ENCODE data around the gene DIP2C.

DIP2C gene

GRCh38 chr10:477620-478019 lies 211.8 kb downstream of the DIP2C start:
- DNase-seq = no peak

- DNase-seq = no peak
Observed at GRCh38 chr10:476455-476780, 213.1 kb downstream of the DIP2C start.

- no peak for DNase-seq
Observed at GRCh38 chr10:475709-476454, 213.6 kb downstream of the DIP2C start.

- no peak for DNase-seq
Observed at GRCh38 chr10:474946-475345, 214.5 kb downstream of the DIP2C start.

- DNase-seq = no peak
Observed at GRCh38 chr10:474406-474805, 215.1 kb downstream of the DIP2C start.

- no peak for DNase-seq
Observed at GRCh38 chr10:472241-472910, 217.1 kb downstream of the DIP2C start.

- no peak for DNase-seq
Observed at GRCh38 chr10:470339-471003, 219.0 kb downstream of the DIP2C start.

- no peak for DNase-seq
Observed at GRCh38 chr10:469947-470338, 219.5 kb downstream of the DIP2C start.

- no peak for DNase-seq
Observed at GRCh38 chr10:459743-460142, 229.7 kb downstream of the DIP2C start.

GRCh38 chr10:458421-458851 lies 231.0 kb downstream of the DIP2C start:
- no peak for DNase-seq

GRCh38 chr10:456486-456885 lies 233.0 kb downstream of the DIP2C start:
- DNase-seq = no peak

GRCh38 chr10:454860-455259 lies 234.6 kb downstream of the DIP2C start:
- peak; percentile 95 for DNase-seq

GRCh38 chr10:453647-454046 lies 235.8 kb downstream of the DIP2C start:
- no peak for DNase-seq

- DNase-seq = peak; percentile 34
Observed at GRCh38 chr10:452512-453426, 236.7 kb downstream of the DIP2C start.

- no peak for DNase-seq
Observed at GRCh38 chr10:451856-452255, 237.6 kb downstream of the DIP2C start.

GRCh38 chr10:451021-451471 lies 238.4 kb downstream of the DIP2C start:
- no peak for DNase-seq

GRCh38 chr10:450463-450862 lies 239.0 kb downstream of the DIP2C start:
- no peak for DNase-seq

- peak; percentile 20 for DNase-seq
Observed at GRCh38 chr10:449331-449730, 240.1 kb downstream of the DIP2C start.

GRCh38 chr10:443459-443858 lies 246.0 kb downstream of the DIP2C start:
- no peak for DNase-seq

GRCh38 chr10:442209-442608 lies 247.3 kb downstream of the DIP2C start:
- no peak for DNase-seq

- DNase-seq = no peak
Observed at GRCh38 chr10:441659-442058, 247.8 kb downstream of the DIP2C start.

- DNase-seq = no peak
Observed at GRCh38 chr10:440127-440526, 249.3 kb downstream of the DIP2C start.

All from fibroblast of skin of abdomen (primary cell).